ENCODE results near the gene CLIC1. TPM values are rescaled to one million over a fixed set of nuclear protein-coding genes. Genes with fewer than 3 reads are reported as not detected.

CLIC1 gene
- total RNA-seq, 1 experiment from 2014 or later = 432 TPM

DNA sequence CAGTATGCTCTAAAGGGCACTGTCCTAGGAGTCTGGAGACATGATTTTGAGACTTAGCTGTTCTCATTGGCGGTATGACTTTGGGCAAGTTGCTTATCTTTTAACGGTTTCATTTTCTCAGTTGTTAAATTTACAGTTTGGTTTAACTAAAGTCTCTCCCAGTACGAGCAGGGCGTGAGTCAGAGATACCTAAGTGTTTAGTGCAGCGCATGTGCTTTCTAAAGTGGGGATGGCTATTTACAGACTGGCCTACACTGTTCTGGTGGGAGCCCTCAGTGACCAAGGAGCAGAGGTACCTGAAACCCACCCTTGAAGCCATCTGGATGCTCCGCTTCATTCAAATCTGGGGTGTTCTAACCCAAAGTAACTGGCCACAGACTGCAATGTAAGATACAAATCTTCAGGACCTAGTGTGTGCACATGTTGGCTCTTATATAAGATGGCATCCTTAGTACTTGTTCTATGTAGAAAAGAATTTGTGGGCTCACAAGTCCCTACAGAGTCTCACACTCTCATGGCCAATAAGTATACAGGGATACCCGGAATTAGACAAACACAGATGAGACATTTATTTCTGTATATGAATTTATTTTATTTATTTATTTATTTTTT, 14.2 kb upstream of the CLIC1 start:
- peaks cover 2 to 16% of the 10 kb centered on the region in 2 experiments; a peak in 3 of 4 replicates for H3K36me3 ChIP-seq (ENCODE audit: control insufficient read depth in 1 of 2, insufficient read depth in 2 of 2, low read length in 2 of 2)
- intact Hi-C loops (cut with micrococcal nuclease) = no loop called here
- H3K79me2 ChIP-seq (ENCODE audit: insufficient read depth, low read length) = no peaks in the 10 kb centered on the region
- ATAC-seq (no peak), DNase-seq (ENCODE audit: low read depth, low spot score) (no peak)
- H3K4me2 ChIP-seq (ENCODE audit: low read length) = no peak overlapping the region
- H3K9me3 ChIP-seq (ENCODE audit: control insufficient read depth in 1 of 2, insufficient read depth in 1 of 2, low read depth in 1 of 2, low read length in 2 of 2) = no peaks in the 10 kb centered on the region
- no peaks in the 10 kb centered on the region for H3K27me3 ChIP-seq (ENCODE audit: insufficient read depth, low read length)
- H3K9ac ChIP-seq (ENCODE audit: low read length) = no peak overlapping the region
- no peak overlapping the region for H2AFZ ChIP-seq (ENCODE audit: low read depth, low read length, poor library complexity, severe bottlenecking)
- peaks cover 3 to 6% of the 10 kb centered on the region in 2 experiments; a peak in 2 of 4 replicates for H3K4me1 ChIP-seq (ENCODE audit: control insufficient read depth in 1 of 2, insufficient read depth in 2 of 2, low read length in 2 of 2)
- TSS peak; percentile 12 for BruUV-seq (replicated peaks)
- ChIA-PET CTCF (no interaction called here), RAD21 (ENCODE audit: low non-redundant PET in 1 of 2, low total read pairs in 2 of 2, uncharacterized antibody in 2 of 2, unreplicated experiment in 2 of 2) (no interaction called here), POLR2A (no interaction called here)
- no peaks in the 10 kb centered on the region for H4K20me1 ChIP-seq (ENCODE audit: insufficient read depth)
- H3K27ac ChIP-seq (ENCODE audit: low read depth, low read length) = no peak overlapping the region
- TF ChIP-seq EZH2phosphoT487 (IDR thresholded peaks at IDR 0.05; ENCODE audit: borderline replicate concordance) = no peak
- no peak for TF ChIP-seq SRF (IDR thresholded peaks at IDR 0.05; ENCODE audit: low read depth)
- TF ChIP-seq ZNF274 (IDR thresholded peaks at IDR 0.05; ENCODE audit: low read depth, low read length) = no peak
- TF ChIP-seq ATF3 (IDR thresholded peaks at IDR 0.05) = no peak
- no peak for TF ChIP-seq CBX3 (IDR thresholded peaks at IDR 0.05; ENCODE audit: low read depth)
- no peak overlapping the region for H3K4me3 ChIP-seq (replicated peaks in 1 of 2; ENCODE audit: low read depth in 1 of 2, low read length in 2 of 2)
- no peaks in the 10 kb centered on the region for H3K9me2 ChIP-seq (ENCODE audit: insufficient read depth)

DNA sequence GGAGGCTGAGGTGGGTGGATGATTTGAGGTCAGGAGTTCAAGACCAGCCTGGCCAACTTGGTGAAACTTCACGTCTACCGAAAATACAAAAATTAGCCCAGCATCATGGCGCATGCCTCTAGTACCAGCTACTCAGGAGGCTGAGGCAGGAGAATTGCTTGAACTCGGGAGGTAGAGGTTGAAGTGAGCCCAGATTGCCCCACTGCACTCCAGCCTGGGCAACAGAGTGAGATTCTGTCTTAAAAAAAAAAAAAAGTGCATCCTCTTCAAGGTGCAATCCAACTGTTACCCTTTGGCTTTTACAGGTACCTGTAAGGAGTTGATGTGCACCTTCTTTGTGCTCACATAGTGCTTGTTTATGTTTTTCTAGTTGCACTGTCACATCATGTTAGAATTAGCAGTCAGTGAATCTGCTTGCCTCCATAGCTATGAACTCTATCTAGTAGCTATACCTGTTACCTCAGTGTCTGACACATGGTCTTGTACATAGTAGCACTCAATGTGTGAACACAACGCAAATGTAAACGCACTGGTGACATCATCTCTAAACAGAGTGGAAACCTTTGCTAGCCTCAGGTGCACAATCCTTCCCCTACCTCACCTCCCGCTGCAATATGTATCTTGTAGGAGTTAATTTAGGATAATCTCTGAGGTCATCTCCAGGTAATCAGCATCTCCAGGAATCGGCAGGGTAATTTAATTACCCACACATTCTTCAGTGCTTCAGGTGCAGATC, 13.1 kb upstream of the CLIC1 start:
- Histone ChIP-seq H3K4me2 (ENCODE audit: low read length) (no peak overlapping the region), H3K36me3 (ENCODE audit: control insufficient read depth in 1 of 2, insufficient read depth in 2 of 2, low read length in 2 of 2) (peaks cover 2 to 22% of the 10 kb centered on the region in 2 experiments; a peak in 3 of 4 replicates), H3K9me2 (ENCODE audit: insufficient read depth) (no peaks in the 10 kb centered on the region), H3K9me3 (ENCODE audit: control insufficient read depth in 1 of 2, insufficient read depth in 1 of 2, low read depth in 1 of 2, low read length in 2 of 2) (no peaks in the 10 kb centered on the region), H3K79me2 (ENCODE audit: insufficient read depth, low read length) (no peaks in the 10 kb centered on the region), H2AFZ (ENCODE audit: low read depth, low read length, poor library complexity, severe bottlenecking) (no peak overlapping the region), H3K4me1 (ENCODE audit: control insufficient read depth in 1 of 2, insufficient read depth in 2 of 2, low read length in 2 of 2) (peaks cover 3 to 6% of the 10 kb centered on the region in 2 experiments; a peak in 2 of 4 replicates), H3K9ac (ENCODE audit: low read length) (no peak overlapping the region), H3K27me3 (ENCODE audit: insufficient read depth, low read length) (no peaks in the 10 kb centered on the region), H4K20me1 (ENCODE audit: insufficient read depth) (no peaks in the 10 kb centered on the region), H3K4me3 (replicated peaks in 1 of 2; ENCODE audit: low read depth in 1 of 2, low read length in 2 of 2) (no peak overlapping the region), H3K27ac (ENCODE audit: low read depth, low read length) (no peak overlapping the region)
- CTCF ChIA-PET = no interaction called here
- BruUV-seq (replicated peaks) = no TSS peak
- intact Hi-C loops (cut with micrococcal nuclease) = no loop called here
- DNase-seq (ENCODE audit: low read depth, low spot score) = no peak
- no peak for ATAC-seq
- TF ChIP-seq POLR2A (IDR thresholded peaks at IDR 0.05; ENCODE audit: borderline replicate concordance, extremely low read depth, insufficient read depth, insufficient read length) (no peak), TCF7L2 (IDR thresholded peaks at IDR 0.05; ENCODE audit: borderline replicate concordance, extremely low read depth, insufficient read depth, insufficient read length) (no peak), SP1 (IDR thresholded peaks at IDR 0.05; ENCODE audit: low read depth) (no peak), CEBPB (IDR thresholded peaks at IDR 0.05; ENCODE audit: low read depth) (no peak), RAD21 (IDR thresholded peaks at IDR 0.05; ENCODE audit: low read depth) (no peak), FOSL1 (IDR thresholded peaks at IDR 0.05; ENCODE audit: low read depth) (no peak), EZH2phosphoT487 (IDR thresholded peaks at IDR 0.05; ENCODE audit: borderline replicate concordance) (no peak)
- TF ChIP-seq, protein P1, sequence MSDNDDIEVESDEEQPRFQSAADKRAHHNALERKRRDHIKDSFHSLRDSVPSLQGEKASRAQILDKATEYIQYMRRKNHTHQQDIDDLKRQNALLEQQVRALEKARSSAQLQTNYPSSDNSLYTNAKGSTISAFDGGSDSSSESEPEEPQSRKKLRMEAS (IDR thresholded peaks at IDR 0.05) = no peak
- TF ChIP-seq, protein P2, sequence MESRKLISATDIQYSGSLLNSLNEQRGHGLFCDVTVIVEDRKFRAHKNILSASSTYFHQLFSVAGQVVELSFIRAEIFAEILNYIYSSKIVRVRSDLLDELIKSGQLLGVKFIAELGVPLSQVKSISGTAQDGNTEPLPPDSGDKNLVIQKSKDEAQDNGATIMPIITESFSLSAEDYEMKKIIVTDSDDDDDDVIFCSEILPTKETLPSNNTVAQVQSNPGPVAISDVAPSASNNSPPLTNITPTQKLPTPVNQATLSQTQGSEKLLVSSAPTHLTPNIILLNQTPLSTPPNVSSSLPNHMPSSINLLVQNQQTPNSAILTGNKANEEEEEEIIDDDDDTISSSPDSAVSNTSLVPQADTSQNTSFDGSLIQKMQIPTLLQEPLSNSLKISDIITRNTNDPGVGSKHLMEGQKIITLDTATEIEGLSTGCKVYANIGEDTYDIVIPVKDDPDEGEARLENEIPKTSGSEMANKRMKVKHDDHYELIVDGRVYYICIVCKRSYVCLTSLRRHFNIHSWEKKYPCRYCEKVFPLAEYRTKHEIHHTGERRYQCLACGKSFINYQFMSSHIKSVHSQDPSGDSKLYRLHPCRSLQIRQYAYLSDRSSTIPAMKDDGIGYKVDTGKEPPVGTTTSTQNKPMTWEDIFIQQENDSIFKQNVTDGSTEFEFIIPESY (IDR thresholded peaks at IDR 0.05; ENCODE audit: extremely low read depth, insufficient replicate concordance, low read length) = no peak
- POLR2A ChIA-PET = no interaction called here
- RAD21 ChIA-PET (ENCODE audit: low non-redundant PET in 1 of 2, low total read pairs in 2 of 2, uncharacterized antibody in 2 of 2, unreplicated experiment in 2 of 2) = no interaction called here

All from HCT116 (cell line).